ENCODE measurements around the gene SERPINB10.

- TF ChIP-seq CTCF (IDR thresholded peaks at IDR 0.05) (no peak), POLR2A (IDR thresholded peaks at IDR 0.05) (no peak)
These were observed 40.2 kb upstream of the SERPINB10 start for GRCh38 chr18:63867368-63868125.

All from adrenal gland (tissue), 5 donors.